H9 (cell line): ENCODE data around the gene KLF2. TPM values are rescaled to one million over a fixed set of nuclear protein-coding genes. Genes with fewer than 3 reads are reported as not detected.
A peak's percentile ranks its signal among the peaks of the same experiment; 100 is the strongest.

Experiments used
- DNase-seq: peaks from one replicate; pipeline ENCODE4 v3.0.0-alpha.2; 2017
- H2AFZ ChIP-seq: one replicate; pipeline ENCODE4 v1.6.1; 2013; ENCODE audit warnings: mild to moderate bottlenecking, low read length, control low read depth, moderate library complexity
- H2AK5ac ChIP-seq: 2 replicates; pipeline ENCODE4 v1.6.1; 2013; ENCODE audit warnings: low read length, control low read depth, mixed read lengths; ENCODE audit not compliant: insufficient read length
- H2BK120ac ChIP-seq: one replicate; pipeline ENCODE4 v1.6.1; 2013; ENCODE audit warnings: low read depth, mild to moderate bottlenecking, low read length, control low read depth, inconsistent platforms; ENCODE audit not compliant: poor library complexity, severe bottlenecking
- H2BK12ac ChIP-seq: 2 replicates; pipeline ENCODE4 v1.6.1; 2013; ENCODE audit warnings: low read length, control low read depth, mixed read lengths, low read depth; ENCODE audit not compliant: insufficient read length
- H2BK15ac ChIP-seq: 2 replicates; pipeline ENCODE4 v1.6.1; 2013; ENCODE audit warnings: low read depth, low read length, control low read depth
- H2BK20ac ChIP-seq: one replicate; pipeline ENCODE4 v1.6.1; 2013; ENCODE audit warnings: low read depth, mild to moderate bottlenecking, low read length, control low read depth, inconsistent platforms; ENCODE audit not compliant: poor library complexity, severe bottlenecking
- H2BK5ac ChIP-seq: 2 replicates; pipeline ENCODE4 v1.6.1; 2013; ENCODE audit warnings: low read length, control low read depth, mixed read lengths; ENCODE audit not compliant: insufficient read length
- H3K14ac ChIP-seq: 2 replicates; pipeline ENCODE4 v1.6.1; 2013; ENCODE audit warnings: low read length, control low read depth; ENCODE audit not compliant: insufficient read depth
- H3K18ac ChIP-seq: 2 replicates; pipeline ENCODE4 v1.6.1; 2013; ENCODE audit warnings: low read depth, mild to moderate bottlenecking, mixed read lengths, low read length, control low read depth; ENCODE audit not compliant: insufficient read length
- H3K23ac ChIP-seq: 2 replicates; pipeline ENCODE4 v1.6.1; 2013; ENCODE audit warnings: low read length, control low read depth, mixed read lengths, low read depth; ENCODE audit not compliant: insufficient read length
- H3K23me2 ChIP-seq: 2 replicates; pipeline ENCODE4 v1.6.1; 2013; ENCODE audit warnings: low read depth, mild to moderate bottlenecking, mixed read lengths, low read length, control low read depth; ENCODE audit not compliant: insufficient read length, poor library complexity, severe bottlenecking
- H3K27ac ChIP-seq: 2 replicates; pipeline ENCODE4 v1.5.1; 2013; ENCODE audit warnings: low read length, control low read depth, mixed read lengths, low read depth; ENCODE audit not compliant: insufficient read length
- H3K27me3 ChIP-seq: 2 replicates; pipeline ENCODE4 v1.6.1; 2013; ENCODE audit warnings: low read length, control low read depth, inconsistent platforms; ENCODE audit not compliant: insufficient read depth
- H3K4ac ChIP-seq: 2 replicates; pipeline ENCODE4 v1.6.1; 2013; ENCODE audit warnings: low read depth, mild to moderate bottlenecking, control low read depth, inconsistent platforms, low read length, moderate library complexity
- H3K4me1 ChIP-seq: 2 replicates; pipeline ENCODE4 v1.6.1; 2013; ENCODE audit warnings: low read length, control low read depth, inconsistent platforms; ENCODE audit not compliant: insufficient read depth
- H3K4me2 ChIP-seq: 2 replicates; pipeline ENCODE4 v1.6.1; 2013; ENCODE audit warnings: low read length, control low read depth, mixed read lengths; ENCODE audit not compliant: insufficient read length, insufficient read depth
- H3K56ac ChIP-seq: 2 replicates; pipeline ENCODE4 v1.6.1; 2013; ENCODE audit warnings: low read depth, mild to moderate bottlenecking, mixed read lengths, low read length, control low read depth; ENCODE audit not compliant: insufficient read length
- H3K79me1 ChIP-seq: 2 replicates; pipeline ENCODE4 v1.6.1; 2013; ENCODE audit warnings: low read depth, mild to moderate bottlenecking, moderate library complexity, low read length, control low read depth, inconsistent platforms; ENCODE audit not compliant: insufficient read depth, poor library complexity, severe bottlenecking
- H3K79me2 ChIP-seq: 2 replicates; pipeline ENCODE4 v1.6.1; 2013; ENCODE audit warnings: low read length, control low read depth, inconsistent platforms; ENCODE audit not compliant: insufficient read depth
- H3K9ac ChIP-seq: 2 replicates; pipeline ENCODE4 v1.6.1; 2013; ENCODE audit warnings: low read length, control low read depth, mixed read lengths; ENCODE audit not compliant: insufficient read length; ENCODE audit errors: extremely low read depth
- H3K9me3 ChIP-seq: one replicate; pipeline ENCODE4 v1.6.1; 2013; ENCODE audit warnings: low read depth, low read length, inconsistent platforms; ENCODE audit not compliant: control insufficient read depth
- H3T11ph ChIP-seq: one replicate; pipeline ENCODE4 v1.6.1; 2013; ENCODE audit warnings: mild to moderate bottlenecking, low read length, control low read depth, inconsistent platforms
- H4K20me1 ChIP-seq: one replicate; pipeline ENCODE4 v1.6.1; 2013; ENCODE audit not compliant: control insufficient read depth, insufficient read length, insufficient read depth
- H4K5ac ChIP-seq: 2 replicates; pipeline ENCODE4 v1.6.1; 2013; ENCODE audit warnings: low read depth, mild to moderate bottlenecking, mixed read lengths, low read length, control low read depth; ENCODE audit not compliant: insufficient read length
- H4K8ac ChIP-seq: replicated peaks from 2 replicates; pipeline ENCODE4 v1.6.1; 2013; ENCODE audit warnings: low read length, control low read depth, mixed read lengths, low read depth; ENCODE audit not compliant: insufficient read length
- H4K91ac ChIP-seq: 2 replicates; pipeline ENCODE4 v1.6.1; 2013; ENCODE audit warnings: low read depth, mild to moderate bottlenecking, moderate library complexity, mixed read lengths, low read length, control low read depth; ENCODE audit not compliant: insufficient read length
- H3K27ac Mint-ChIP-seq, 3 experiments: 2 replicates in 2 of 3; 3 replicates in 1 of 3; pipeline ENCODE4 v1.8.0; 2020 to 2021; ENCODE audit warnings: mixed read lengths in 3 of 3, mild to moderate bottlenecking in 1 of 3, moderate library complexity in 1 of 3
- H3K27me3 Mint-ChIP-seq: 2 replicates; pipeline ENCODE4 v1.8.0; 2021; ENCODE audit warnings: low read depth, mild to moderate bottlenecking, moderate library complexity, mixed read lengths
- H3K36me3 Mint-ChIP-seq, 3 experiments: 2 replicates in 2 of 3; 3 replicates in 1 of 3; pipeline ENCODE4 v1.8.0; 2020 to 2021; ENCODE audit warnings: low read depth in 3 of 3, mixed read lengths in 3 of 3; ENCODE audit not compliant: insufficient read depth in 1 of 3
- H3K4me1 Mint-ChIP-seq, 2 experiments: 2 replicates each; pipeline ENCODE4 v1.8.0; 2020; ENCODE audit warnings: mixed read lengths in 2 of 2
- H3K4me3 Mint-ChIP-seq, 2 experiments: 2 replicates in 1 of 2; 3 replicates in 1 of 2; pipeline ENCODE4 v1.8.0; 2020 to 2021; ENCODE audit warnings: mild to moderate bottlenecking in 2 of 2, mixed read lengths in 2 of 2, moderate library complexity in 1 of 2
- H3K9me3 Mint-ChIP-seq, 2 experiments: 2 replicates in 1 of 2; 3 replicates in 1 of 2; pipeline ENCODE4 v1.8.0; 2020; ENCODE audit warnings: mild to moderate bottlenecking in 2 of 2, mixed read lengths in 2 of 2, moderate library complexity in 1 of 2
- CTCF ChIP-seq: fragments of 200-600 bp; sonication (generic); conservative IDR thresholded peaks from 3 replicates; pipeline ENCODE4 v1.8.0; 2021; ENCODE audit warnings: antibody characterized with exemption, mild to moderate bottlenecking
- WGBS: extraction: QIAGEN DNeasy Blood & Tissue Kit; methylation state at CpG from one replicate; pipeline ENCODE4 v1.1.7; 2013; ENCODE audit warnings: missing lambda C conversion rate, low lambda C conversion rate, mixed read lengths; ENCODE audit not compliant: insufficient read length; ENCODE audit errors: extremely low coverage; 5-methylcytosine and 5-hydroxymethylcytosine counted together
- total RNA-seq: library from RNA; stranded (reverse); gene quantifications from 2 replicates; pipeline ENCODE4 v1.2.1, GENCODE V29; 2021

The KLF2 gene
- total RNA-seq, 1 experiment from 2014 or later: 0.33 TPM

- Histone ChIP-seq H2BK5ac (no peak overlapping the region), H3K4me1 (no peaks in the 10 kb centered on the region), H3K79me1 (no peaks in the 10 kb centered on the region), H3K56ac (no peak overlapping the region), H3K27me3 (no peaks in the 10 kb centered on the region), H2BK15ac (no peak overlapping the region), H3K18ac (no peak overlapping the region), H3K4ac (no peak overlapping the region), H3K9me3 (no peaks in the 10 kb centered on the region), H3K14ac (no peak overlapping the region), H3K9ac (no peak overlapping the region), H4K20me1 (no peaks in the 10 kb centered on the region), H4K8ac (no peak overlapping the region), H3K27ac (no peak overlapping the region), H4K91ac (no peak overlapping the region), H3T11ph (no peak overlapping the region), H2AFZ (no peak overlapping the region), H3K4me2 (no peak overlapping the region), H2BK120ac (no peak overlapping the region), H3K23me2 (no peaks in the 10 kb centered on the region), H3K79me2 (no peaks in the 10 kb centered on the region), H3K23ac (no peak overlapping the region), H2BK12ac (no peak overlapping the region), H2AK5ac (no peak overlapping the region), H2BK20ac (no peak overlapping the region), H4K5ac (no peak overlapping the region)
- no peak for TF ChIP-seq CTCF
- no peaks in the 10 kb centered on the region for H3K27me3 Mint-ChIP-seq
- H3K27ac Mint-ChIP-seq: peak overlapping the region in 2 of 3 experiments; percentile 47 to 49; a peak in 2 of 7 replicates
- no peak for DNase-seq
- H3K4me3 Mint-ChIP-seq: no peak overlapping the region
- H3K4me1 Mint-ChIP-seq: peaks cover 3 to 13% of the 10 kb centered on the region in 2 experiments
- H3K36me3 Mint-ChIP-seq: peaks cover 29 to 49% (median 41%) of the 10 kb centered on the region in 3 experiments
- H3K9me3 Mint-ChIP-seq: no peaks in the 10 kb centered on the region; a peak in 1 of 5 replicates
- WGBS: no CpG with 5 or more reads among the region's 12 CpGs
Observed at GRCh38 chr19:16373532-16373931, 48.9 kb downstream of the KLF2 start.
